ENCODE measurements around the gene PNPLA7.
A peak's percentile ranks its signal among the peaks of the same experiment; 100 is the strongest.

The PNPLA7 gene

DNA sequence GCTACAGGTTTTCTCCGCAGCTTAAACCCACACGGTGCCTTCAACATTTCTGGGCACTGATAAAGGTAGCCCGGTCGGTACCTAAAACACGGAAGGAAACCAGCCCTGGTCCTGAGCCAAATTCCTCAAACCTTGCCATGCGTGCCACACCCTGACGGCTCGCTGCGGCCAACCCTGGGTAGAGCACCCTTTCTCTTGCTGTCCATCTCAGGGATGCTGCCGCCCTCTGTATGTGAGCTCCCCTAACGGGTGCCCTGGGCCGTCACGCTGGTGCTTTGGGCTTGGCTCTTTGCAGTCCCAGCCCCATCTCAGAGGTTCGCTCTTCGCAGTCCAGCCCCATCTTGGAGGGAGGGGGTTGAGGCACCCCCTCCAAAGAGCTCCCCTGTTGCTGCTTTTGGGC, 43.9 kb downstream of the PNPLA7 start:
- CTCF ChIA-PET, result no interaction called here
- Mint-ChIP-seq H3K4me3 (no peak overlapping the region), H3K36me3 (peaks cover 11% of the 10 kb centered on the region), H3K27ac (no peak overlapping the region), H3K27me3 (peaks cover 21% of the 10 kb centered on the region), H3K9me3 (peaks cover 13% of the 10 kb centered on the region), H3K4me1 (peaks cover 4% of the 10 kb centered on the region)
- DNase-seq, result no peak

DNA sequence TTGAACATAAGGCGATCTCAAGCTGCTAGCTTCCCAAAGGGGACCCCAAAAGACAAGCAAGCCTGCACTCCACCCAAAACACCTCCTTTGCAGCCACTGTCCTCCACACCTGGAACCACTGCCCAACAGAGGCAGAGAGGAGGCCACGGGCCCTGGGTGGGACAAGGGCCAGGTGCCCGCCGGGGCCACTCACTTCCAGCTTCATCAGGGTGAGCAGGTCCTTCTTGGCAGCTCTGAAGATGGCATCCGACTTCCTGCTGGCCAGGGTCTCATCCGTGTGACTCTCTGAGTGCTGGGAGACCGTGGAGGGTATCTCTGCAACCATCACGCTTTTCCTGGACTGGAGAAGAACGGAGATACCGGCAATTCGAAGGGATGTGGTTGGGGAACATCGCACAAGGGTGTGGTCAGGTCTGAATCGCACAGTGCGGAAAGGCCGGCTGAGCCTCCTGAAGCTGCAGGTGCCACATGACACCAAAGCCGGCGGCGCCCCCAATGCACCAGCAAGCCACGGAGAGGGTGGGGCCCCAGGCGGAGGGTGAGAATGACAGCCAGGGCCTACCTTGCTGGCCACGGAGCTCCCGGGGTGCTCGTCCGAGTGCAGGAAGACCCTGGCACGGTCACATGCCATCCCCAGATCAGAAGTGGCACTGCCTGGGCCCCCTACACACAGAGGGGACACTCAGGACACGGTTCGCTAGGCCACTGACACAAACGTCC, 44.6 kb downstream of the PNPLA7 start:
- peaks cover 21% of the 10 kb centered on the region for H3K27me3 Mint-ChIP-seq

DNA sequence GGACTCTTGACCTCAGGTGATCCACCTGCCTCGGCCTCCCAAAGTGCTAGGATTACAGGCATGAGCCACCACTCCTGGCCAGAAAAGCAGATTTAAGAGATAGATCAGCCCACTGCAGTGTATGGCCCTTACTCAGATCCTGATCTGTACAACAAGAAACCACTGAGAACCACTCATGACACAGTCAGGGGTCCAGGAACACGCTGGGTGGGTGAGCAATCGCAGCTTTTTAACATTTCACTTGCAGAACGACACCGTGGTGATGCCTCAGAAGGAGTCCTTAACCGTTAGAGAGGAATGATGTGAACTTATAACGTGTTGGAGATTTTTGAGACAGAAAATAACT, 45.8 kb downstream of the PNPLA7 start:
- CTCF ChIA-PET, result interaction anchor here (1.1 kb wide), 1 partner anchor 20 kb away, joined by 3 read pairs; no protein-coding TSS in a partner anchor

More for the DNA sequence above, 44.6 kb downstream of the PNPLA7 start:
- DNase-seq, result no peak
- H3K9me3 Mint-ChIP-seq, result peaks cover 13% of the 10 kb centered on the region
- peaks cover 4% of the 10 kb centered on the region for H3K4me1 Mint-ChIP-seq
- H3K36me3 Mint-ChIP-seq, result peaks cover 11% of the 10 kb centered on the region
- no peak overlapping the region for H3K4me3 Mint-ChIP-seq
- H3K27ac Mint-ChIP-seq, result no peak overlapping the region
- CTCF ChIA-PET, result interaction anchor here (0.7 to 1.1 kb wide), 2 partner anchors 19 to 226 kb away, joined by 3 read pairs; no protein-coding TSS in a partner anchor

DNA sequence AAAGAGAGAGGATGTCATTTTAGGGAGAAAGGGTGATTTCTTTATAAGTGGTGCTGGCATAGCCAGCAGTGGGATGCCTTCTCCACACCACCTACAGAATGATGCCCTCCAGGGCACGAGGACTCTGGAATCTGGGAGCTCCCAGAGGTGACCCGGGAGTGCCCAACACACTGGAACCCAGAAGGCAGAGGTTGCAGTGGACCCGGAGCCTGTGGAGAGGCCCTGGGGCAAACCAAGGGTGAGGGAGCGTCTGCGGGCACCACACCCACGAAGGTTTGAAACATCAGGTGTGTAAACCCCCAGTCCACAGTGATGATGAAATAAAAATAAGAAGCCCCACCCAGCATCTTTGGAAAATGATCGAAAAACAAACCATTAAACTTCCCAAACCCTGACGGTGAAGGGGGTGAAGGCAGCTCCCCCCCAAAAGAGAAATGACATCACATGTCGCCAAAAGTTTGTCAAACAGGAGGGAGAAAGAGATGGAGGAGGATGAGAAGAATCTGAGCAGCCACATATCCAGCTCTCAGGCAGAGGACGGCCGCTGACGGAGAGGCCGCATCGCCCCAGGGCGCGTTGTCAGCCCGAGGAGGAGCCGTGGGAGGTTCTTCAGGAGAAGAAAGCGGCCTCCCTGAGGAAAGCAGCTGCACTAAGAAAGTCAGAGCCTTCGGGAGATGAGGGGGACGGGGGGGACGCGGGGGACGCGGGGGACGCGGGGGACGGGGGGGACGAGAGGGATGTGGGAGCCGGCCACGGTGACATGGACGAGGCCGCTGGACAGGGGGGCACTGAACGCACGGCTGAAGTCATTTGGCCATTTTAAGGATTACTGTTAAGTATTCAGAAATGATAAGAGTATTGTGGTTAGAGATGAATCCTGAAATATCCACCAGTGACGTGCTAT, 47.9 kb downstream of the PNPLA7 start:
- peaks cover 21% of the 10 kb centered on the region for H3K27me3 Mint-ChIP-seq
- H3K27ac Mint-ChIP-seq, result peak overlapping the region; percentile 84

More for the DNA sequence above, 45.8 kb downstream of the PNPLA7 start:
- Mint-ChIP-seq H3K27ac (no peak overlapping the region), H3K27me3 (peaks cover 21% of the 10 kb centered on the region), H3K36me3 (peaks cover 11% of the 10 kb centered on the region), H3K4me3 (no peak overlapping the region), H3K9me3 (peaks cover 13% of the 10 kb centered on the region), H3K4me1 (peaks cover 4% of the 10 kb centered on the region)
- no peak for DNase-seq

DNA sequence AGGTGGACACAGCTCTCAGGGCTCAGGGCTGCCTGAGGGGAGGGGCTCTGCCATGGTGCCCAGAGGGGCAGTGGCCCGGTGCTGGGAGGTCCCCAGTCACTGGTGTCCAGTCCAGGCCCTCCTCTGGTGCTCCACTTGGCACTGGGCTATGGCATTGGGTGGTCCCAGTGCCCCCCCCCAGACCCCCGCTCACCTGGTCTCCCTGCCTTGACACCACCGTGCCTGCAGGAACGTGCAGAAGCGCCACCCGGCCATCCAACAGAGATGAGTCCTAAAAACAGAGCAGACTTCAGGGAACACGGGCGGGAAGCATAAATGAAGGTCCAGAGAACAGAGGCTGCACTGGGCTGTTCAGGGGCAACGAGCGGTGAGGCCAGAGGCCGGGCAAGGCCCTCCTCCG, 48.7 kb downstream of the PNPLA7 start:
- H3K27me3 Mint-ChIP-seq, result peaks cover 21% of the 10 kb centered on the region
- no peak for DNase-seq
- peak overlapping the region; percentile 54 for H3K4me3 Mint-ChIP-seq
- CTCF ChIA-PET, result no interaction called here
- H3K36me3 Mint-ChIP-seq, result peaks cover 11% of the 10 kb centered on the region
- peaks cover 4% of the 10 kb centered on the region for H3K4me1 Mint-ChIP-seq
- H3K27ac Mint-ChIP-seq, result peak overlapping the region; percentile 84
- H3K9me3 Mint-ChIP-seq, result peaks cover 13% of the 10 kb centered on the region

More for the DNA sequence above, 47.9 kb downstream of the PNPLA7 start:
- Mint-ChIP-seq H3K9me3 (peaks cover 13% of the 10 kb centered on the region), H3K4me3 (peak overlapping the region; percentile 54), H3K36me3 (peaks cover 11% of the 10 kb centered on the region), H3K4me1 (peaks cover 4% of the 10 kb centered on the region)
- CTCF ChIA-PET, result no interaction called here
- no peak for DNase-seq

DNA sequence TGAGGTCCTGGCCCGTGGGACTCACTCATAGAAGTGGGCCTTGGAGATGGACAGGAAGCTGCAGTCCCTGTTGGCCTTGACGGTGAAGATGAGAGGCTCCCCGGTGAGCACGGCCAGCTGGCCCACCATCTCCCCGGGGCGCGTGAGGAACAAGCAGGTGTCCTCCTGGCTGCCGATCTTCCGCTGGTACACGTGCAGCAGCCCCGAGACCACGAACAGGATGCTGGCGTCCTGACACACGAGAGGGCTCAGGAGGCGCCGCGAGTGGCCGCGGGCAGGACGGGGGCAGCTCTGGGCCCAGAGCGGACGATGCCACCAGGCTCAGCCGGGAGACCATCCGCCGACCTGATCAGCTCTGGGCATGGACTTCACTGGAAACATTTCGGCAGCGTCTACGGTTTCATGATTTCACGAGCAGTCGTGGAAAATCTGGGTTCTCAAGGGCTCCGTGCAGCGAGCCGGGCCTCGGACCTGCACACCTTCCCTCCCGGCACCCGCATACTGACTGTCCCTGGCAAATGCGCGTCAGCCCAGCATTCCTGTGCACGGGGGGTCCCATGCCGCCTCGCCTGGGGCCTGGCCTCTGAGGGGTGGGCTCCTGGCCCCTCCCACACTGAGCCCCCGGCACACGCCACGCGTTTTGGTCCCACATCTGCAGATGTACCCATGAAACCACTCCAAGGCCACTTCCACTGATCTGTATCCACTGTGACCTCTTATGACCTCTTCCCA, 49.4 kb downstream of the PNPLA7 start:
- Mint-ChIP-seq H3K4me3 (no peak overlapping the region), H3K27me3 (peaks cover 21% of the 10 kb centered on the region), H3K27ac (no peak overlapping the region), H3K4me1 (peaks cover 4% of the 10 kb centered on the region), H3K36me3 (peaks cover 11% of the 10 kb centered on the region), H3K9me3 (peaks cover 13% of the 10 kb centered on the region)
- no peak for DNase-seq
- CTCF ChIA-PET, result no interaction called here

DNA sequence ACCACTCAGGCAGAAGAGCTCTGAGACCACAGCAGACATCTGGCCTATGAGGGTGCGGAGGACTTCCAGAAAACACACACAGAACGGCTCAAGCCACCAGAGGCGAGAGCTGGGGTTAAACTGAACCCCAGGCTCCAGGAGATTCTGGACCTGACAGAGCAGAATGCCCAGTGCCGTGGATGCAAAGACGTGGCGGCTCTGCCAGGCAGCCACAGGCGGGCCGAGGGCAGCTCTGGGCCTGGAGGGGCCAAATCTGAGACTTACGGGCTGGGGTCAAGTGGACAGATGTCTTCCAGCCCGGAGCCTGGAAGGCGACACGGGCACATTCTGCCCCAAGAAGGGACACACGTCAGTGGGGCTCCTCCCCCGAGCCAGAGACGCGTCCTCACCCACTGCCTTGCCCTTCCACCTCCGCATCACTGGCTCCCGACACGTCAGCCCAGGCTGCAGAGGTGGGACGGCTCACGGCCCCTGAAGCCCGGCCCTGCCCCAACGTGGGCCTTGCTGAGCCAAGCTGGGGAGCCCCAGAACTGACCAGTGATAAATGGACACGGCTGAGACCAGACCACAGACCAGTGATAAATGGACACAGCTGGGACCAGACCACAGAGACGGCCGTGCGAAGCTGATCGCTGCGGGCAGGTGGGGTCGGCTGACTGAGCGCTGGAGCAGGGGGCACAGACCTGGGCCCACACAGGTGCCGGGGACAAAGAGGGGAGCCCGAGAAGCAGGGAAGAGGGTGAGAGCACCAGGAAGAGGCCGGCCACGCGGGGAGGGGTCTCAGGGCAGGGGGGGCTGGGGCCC, 50.1 kb downstream of the PNPLA7 start:
- DNase-seq, result no peak
- peaks cover 21% of the 10 kb centered on the region for H3K27me3 Mint-ChIP-seq
- no peak overlapping the region for H3K27ac Mint-ChIP-seq
- H3K9me3 Mint-ChIP-seq, result peaks cover 13% of the 10 kb centered on the region
- CTCF ChIA-PET, result no interaction called here
- H3K36me3 Mint-ChIP-seq, result peaks cover 11% of the 10 kb centered on the region
- H3K4me3 Mint-ChIP-seq, result no peak overlapping the region
- H3K4me1 Mint-ChIP-seq, result peaks cover 4% of the 10 kb centered on the region

DNA sequence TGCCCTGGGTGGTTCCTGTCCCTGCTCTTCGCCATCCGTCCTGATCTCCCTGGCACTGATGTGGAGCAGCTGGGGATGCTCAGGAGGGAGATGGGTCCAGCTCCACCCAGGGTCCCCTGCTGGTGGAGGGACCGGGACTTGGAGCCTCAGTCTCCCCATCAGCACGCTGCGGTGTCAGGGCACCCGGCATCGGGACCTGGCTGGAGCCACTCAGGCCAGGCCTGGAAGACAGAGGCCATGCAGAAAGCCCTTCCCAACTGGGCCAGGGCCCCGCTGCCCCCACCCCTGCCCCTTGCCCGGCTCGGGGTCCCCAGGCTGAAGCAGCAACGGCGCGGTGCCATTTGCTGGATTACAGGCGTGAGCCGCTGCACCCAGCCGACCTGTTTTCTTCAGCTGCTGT, 50.8 kb downstream of the PNPLA7 start:
- peaks cover 21% of the 10 kb centered on the region for H3K27me3 Mint-ChIP-seq
- peaks cover 11% of the 10 kb centered on the region for H3K36me3 Mint-ChIP-seq
- H3K27ac Mint-ChIP-seq, result no peak overlapping the region
- peaks cover 13% of the 10 kb centered on the region for H3K9me3 Mint-ChIP-seq
- no peak overlapping the region for H3K4me3 Mint-ChIP-seq
- CTCF ChIA-PET, result no interaction called here
- DNase-seq, result no peak
- H3K4me1 Mint-ChIP-seq, result peaks cover 4% of the 10 kb centered on the region

DNA sequence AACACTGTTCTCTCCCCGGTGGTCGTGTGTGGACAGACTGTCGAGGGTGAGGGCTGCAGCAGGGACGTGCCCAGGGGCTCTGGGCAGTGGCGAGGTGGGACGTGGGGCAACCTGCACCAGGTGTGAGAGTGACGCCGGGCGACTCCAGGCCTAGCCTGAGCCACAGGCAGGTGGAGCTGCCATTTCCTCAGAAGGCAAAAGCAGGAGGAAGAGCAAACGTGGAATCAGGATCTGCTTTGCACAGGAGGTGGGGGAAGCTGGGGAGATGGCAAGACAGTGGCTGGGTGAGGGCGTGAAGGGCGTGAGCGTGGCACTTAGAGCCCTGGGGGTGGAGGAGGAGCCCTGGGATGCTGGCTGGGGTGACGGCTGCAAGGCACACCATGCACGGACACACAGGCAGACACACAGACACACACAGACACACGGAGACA, 51.5 kb downstream of the PNPLA7 start:
- peaks cover 11% of the 10 kb centered on the region for H3K36me3 Mint-ChIP-seq
- H3K4me3 Mint-ChIP-seq, result no peak overlapping the region
- peaks cover 19% of the 10 kb centered on the region for H3K27me3 Mint-ChIP-seq
- H3K27ac Mint-ChIP-seq, result no peak overlapping the region
- CTCF ChIA-PET, result no interaction called here
- H3K9me3 Mint-ChIP-seq, result peaks cover 13% of the 10 kb centered on the region
- H3K4me1 Mint-ChIP-seq, result peaks cover 10% of the 10 kb centered on the region
- no peak for DNase-seq

DNA sequence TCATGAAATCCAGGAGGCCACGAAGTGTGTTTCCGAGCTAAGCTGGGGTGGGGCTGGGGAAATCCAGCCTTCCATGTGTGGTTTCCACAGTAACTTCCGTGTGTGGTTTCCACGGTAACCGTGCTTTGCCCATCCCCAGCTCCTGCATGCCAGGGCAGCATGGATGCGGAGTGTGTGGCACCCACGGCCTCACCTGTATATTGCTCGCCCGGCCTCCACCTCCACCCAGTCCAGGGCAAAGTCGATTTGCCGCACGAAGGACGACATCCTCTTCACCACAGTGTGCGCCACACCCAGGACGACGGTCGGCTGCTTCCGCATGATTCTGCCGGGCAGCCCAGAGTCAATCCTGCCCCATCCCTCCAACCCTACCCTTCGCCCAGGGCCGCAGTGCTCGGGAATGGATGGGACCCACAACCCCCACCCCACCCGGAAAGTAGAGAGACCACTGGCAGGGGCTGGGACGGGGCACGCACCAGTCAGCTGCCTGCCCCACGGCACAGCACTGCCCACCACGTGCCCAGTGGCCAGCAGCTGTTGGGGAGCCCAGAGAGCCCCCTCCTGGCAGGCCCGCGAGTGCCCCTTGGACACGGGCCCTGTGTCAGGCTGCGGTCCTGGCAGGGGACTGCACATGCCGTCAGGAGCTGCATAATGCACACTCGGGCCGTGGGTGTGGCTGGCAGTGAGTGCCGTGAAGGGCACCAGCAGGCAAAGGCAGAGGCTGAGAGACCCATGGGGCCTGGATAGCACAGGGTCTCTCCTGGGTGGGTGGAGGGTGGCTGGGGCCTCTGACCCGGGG, 52.1 kb downstream of the PNPLA7 start:
- H3K36me3 Mint-ChIP-seq, result peaks cover 11% of the 10 kb centered on the region
- H3K27me3 Mint-ChIP-seq, result peaks cover 13% of the 10 kb centered on the region
- CTCF ChIA-PET, result no interaction called here
- no peak overlapping the region for H3K4me3 Mint-ChIP-seq
- no peak for DNase-seq
- H3K27ac Mint-ChIP-seq, result no peak overlapping the region
- peaks cover 11% of the 10 kb centered on the region for H3K9me3 Mint-ChIP-seq
- peaks cover 10% of the 10 kb centered on the region for H3K4me1 Mint-ChIP-seq

DNA sequence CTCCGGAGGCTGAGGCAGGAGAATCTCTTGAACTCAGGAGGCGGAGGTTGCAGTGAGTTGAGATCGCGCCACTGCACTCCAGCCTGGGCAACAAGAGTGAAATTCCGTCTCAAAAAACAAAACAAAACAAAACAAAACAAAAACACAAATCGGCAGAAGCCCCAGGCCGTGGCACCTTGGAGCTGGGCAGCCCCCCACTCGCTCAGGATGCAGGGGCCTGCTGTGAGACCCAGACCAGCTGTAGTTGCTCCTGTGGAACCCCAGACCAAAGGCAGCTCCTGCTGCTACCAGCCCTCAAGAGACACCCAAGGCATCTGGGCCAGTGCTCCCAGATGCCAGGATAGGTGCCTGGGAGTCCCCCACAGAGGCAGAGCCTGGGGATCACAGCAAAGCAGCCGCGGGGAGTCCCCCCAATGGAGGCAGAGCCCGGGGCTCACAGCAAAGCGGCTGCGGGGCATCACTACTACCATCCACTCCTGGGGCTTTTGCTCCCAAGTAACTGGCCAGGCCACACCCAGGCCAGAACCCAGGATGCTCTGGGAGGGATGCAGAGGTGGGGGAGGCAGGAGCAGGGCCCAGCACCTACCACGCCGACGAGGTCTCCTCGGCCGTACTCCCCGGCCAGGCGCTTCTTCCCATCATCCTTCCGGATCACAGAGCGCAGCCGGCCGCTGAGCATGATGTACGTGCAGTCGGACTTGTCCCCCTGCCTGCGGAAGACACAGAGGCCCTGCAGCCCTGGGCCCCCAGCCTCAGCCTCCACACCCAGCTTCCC, 53.4 kb downstream of the PNPLA7 start:
- no peak for DNase-seq
- no peak overlapping the region for H3K4me3 Mint-ChIP-seq
- peaks cover 7% of the 10 kb centered on the region for H3K4me1 Mint-ChIP-seq
- no peak overlapping the region for H3K27ac Mint-ChIP-seq
- peaks cover 2% of the 10 kb centered on the region for H3K36me3 Mint-ChIP-seq
- CTCF ChIA-PET, result no interaction called here
- peaks cover under 1% of the 10 kb centered on the region for H3K27me3 Mint-ChIP-seq
- H3K9me3 Mint-ChIP-seq, result peaks cover 3% of the 10 kb centered on the region

DNA sequence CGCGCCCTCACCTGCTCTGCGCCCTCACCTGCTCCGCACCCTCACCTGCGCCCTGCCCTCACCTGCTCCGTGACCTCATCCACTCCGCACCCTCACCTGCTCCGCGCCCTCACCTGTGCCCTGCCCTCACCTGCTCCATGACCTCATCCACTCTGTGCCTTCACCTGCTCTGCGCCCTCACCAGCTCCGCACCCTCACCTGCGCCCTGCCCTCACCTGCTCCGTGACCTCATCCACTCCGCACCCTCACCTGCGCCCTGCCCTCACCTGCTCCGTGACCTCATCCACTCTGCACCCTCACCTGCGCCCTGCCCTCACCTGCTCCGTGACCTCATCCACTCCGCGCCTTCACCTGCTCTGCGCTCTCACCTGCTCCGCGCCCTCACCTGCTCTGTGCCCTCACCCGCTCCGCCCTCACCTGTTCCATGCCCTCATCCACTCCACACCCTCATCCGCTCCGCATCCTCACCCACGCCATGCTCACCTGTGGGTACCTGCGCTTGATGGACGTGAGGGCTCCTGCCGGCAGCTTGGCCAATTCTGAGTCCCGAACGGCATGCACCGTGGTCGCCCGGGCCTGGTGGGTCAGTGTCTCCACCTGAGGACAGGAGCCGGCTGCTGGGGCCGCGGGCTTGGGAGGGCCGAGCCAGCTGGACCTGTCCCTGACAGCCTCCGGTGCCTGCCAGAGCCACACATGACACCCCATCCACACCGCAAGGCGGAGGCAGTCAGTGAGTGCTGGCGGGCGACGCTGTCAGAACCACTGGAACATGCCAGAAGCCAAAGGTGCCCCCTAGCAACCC, 55.5 kb downstream of the PNPLA7 start:
- DNase-seq, result no peak
- H3K27ac Mint-ChIP-seq, result no peak overlapping the region
- CTCF ChIA-PET, result no interaction called here
- H3K9me3 Mint-ChIP-seq, result no peaks in the 10 kb centered on the region
- H3K27me3 Mint-ChIP-seq, result no peaks in the 10 kb centered on the region
- no peak overlapping the region for H3K4me3 Mint-ChIP-seq
- H3K4me1 Mint-ChIP-seq, result peaks cover 11% of the 10 kb centered on the region
- H3K36me3 Mint-ChIP-seq, result no peaks in the 10 kb centered on the region

Measured in activated naive CD4-positive, alpha-beta T cell treated with anti-CD3 and anti-CD28 coated beads, Interleukin-2, amount 10 ng/mL, durations not matched to agents 7 days and 5 days (primary cell).